ENCODE results near the gene RNFT2. TPM values are rescaled to one million over a fixed set of nuclear protein-coding genes. Genes with fewer than 3 reads are reported as not detected.

Gene RNFT2
- total RNA-seq, 2 donors from 2014 or later, result 0.32 to 4.7 TPM

DNA sequence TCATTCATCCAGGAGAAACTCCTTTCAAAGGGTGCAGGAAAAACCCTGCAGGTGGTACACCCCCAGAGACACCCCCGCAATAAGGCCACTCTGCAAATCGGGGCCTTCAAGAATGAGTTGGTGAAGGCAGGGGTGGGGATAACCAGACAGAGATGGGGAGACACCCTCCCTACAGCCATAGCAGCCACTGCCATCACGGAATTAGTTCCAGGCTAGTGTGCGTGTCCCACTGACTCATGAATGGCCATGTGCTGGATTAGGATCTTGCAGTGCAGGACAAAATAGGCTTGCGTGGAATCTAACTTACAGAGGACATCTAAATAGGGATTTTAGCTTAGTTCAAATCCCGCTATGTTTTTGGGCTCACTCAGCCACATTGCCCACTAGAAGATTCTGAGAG, 38.0 kb upstream of the RNFT2 start:
- H3K27me3 ChIP-seq (replicated peaks; ENCODE audit: insufficient read depth), result no peaks in the 10 kb centered on the region
- H3K9me3 ChIP-seq, result no peaks in the 10 kb centered on the region
- DNase-seq (ENCODE audit: low spot score), result no peak
- H3K27ac ChIP-seq, result no peak overlapping the region
- no peaks in the 10 kb centered on the region for H3K4me1 ChIP-seq (replicated peaks)
- H3K4me3 ChIP-seq, result no peak overlapping the region
- WGBS, result 96% methylated on average over 6 of the region's 6 CpGs
- intact Hi-C loops (cut with DNase I), result loop anchor here (5.0 to 10.0 kb wide), 3 partner anchors 175 to 417 kb away; no protein-coding TSS in a partner anchor
- no peak for TF ChIP-seq POLR2A (IDR thresholded peaks at IDR 0.05)
- TF ChIP-seq POLR2AphosphoS5 (IDR thresholded peaks at IDR 0.05), result no peak
- TF ChIP-seq, protein P1, sequence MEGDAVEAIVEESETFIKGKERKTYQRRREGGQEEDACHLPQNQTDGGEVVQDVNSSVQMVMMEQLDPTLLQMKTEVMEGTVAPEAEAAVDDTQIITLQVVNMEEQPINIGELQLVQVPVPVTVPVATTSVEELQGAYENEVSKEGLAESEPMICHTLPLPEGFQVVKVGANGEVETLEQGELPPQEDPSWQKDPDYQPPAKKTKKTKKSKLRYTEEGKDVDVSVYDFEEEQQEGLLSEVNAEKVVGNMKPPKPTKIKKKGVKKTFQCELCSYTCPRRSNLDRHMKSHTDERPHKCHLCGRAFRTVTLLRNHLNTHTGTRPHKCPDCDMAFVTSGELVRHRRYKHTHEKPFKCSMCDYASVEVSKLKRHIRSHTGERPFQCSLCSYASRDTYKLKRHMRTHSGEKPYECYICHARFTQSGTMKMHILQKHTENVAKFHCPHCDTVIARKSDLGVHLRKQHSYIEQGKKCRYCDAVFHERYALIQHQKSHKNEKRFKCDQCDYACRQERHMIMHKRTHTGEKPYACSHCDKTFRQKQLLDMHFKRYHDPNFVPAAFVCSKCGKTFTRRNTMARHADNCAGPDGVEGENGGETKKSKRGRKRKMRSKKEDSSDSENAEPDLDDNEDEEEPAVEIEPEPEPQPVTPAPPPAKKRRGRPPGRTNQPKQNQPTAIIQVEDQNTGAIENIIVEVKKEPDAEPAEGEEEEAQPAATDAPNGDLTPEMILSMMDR (IDR thresholded peaks at IDR 0.05), result no peak
- no peaks in the 10 kb centered on the region for H3K36me3 ChIP-seq

DNA sequence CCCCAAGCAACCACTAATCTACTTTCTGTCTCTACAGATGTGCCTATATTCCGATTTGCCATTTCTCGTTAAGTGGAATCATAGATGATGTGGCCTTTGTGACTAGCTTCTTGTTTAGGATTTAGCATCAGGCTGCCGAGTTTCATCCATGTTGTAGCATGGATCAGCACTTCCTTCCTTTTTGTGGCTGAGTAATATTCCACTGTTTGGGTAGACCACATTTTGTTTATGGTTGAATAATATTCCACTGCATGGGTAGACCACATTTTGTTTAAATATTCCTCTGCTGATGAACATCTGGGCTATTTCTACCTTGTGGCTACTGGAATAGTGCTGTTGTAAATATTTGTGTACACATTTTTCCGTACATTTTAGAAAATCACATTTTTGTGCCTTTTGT, 36.7 kb upstream of the RNFT2 start:
- no peak for TF ChIP-seq POLR2AphosphoS5 (IDR thresholded peaks at IDR 0.05)
- no peaks in the 10 kb centered on the region for H3K4me1 ChIP-seq (replicated peaks)
- no peaks in the 10 kb centered on the region for H3K9me3 ChIP-seq
- no peaks in the 10 kb centered on the region for H3K27me3 ChIP-seq (replicated peaks; ENCODE audit: insufficient read depth)
- 98% methylated on average over 4 of the region's 4 CpGs for WGBS
- no peak overlapping the region for H3K27ac ChIP-seq
- DNase-seq (ENCODE audit: low spot score), result no peak
- intact Hi-C loops (cut with DNase I), result loop anchor here (5.0 to 10.0 kb wide), 3 partner anchors 173 to 416 kb away; no protein-coding TSS in a partner anchor
- no peaks in the 10 kb centered on the region for H3K36me3 ChIP-seq
- no peak overlapping the region for H3K4me3 ChIP-seq

DNA sequence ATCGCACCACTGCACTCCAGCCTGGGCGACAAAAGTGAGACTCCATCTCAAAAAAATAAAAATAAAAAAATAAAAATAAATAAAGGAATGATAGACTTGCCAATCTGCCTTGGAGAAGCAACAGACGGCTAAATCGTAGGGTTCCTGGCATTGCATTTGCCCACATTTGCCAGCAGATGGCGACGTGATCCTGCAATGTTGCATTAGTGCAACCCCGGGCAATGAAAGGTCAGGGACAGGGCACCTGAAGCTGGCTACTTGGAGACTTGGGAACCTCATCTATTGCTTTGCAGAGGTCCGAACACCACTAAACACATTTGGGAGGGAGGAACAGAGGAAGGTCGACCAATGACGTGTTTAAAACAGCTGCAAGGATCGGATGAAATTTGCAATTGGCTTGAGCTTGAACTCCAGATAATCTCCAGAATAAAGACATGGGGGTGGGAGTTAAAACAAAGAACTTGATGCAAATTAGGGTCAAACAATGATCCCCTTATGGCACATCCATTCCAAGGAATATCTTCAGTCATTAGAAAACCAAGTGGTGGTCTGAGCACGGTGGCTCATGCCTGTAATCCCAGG, 34.8 kb upstream of the RNFT2 start:
- Histone ChIP-seq H3K4me3 (no peak overlapping the region), H3K36me3 (no peaks in the 10 kb centered on the region), H3K9me3 (no peaks in the 10 kb centered on the region), H3K27ac (no peak overlapping the region), H3K27me3 (replicated peaks; ENCODE audit: insufficient read depth) (no peaks in the 10 kb centered on the region), H3K4me1 (replicated peaks) (no peaks in the 10 kb centered on the region)
- TF ChIP-seq POLR2AphosphoS5 (IDR thresholded peaks at IDR 0.05) (peak; percentile 35), POLR2A (IDR thresholded peaks at IDR 0.05) (no peak)
- TF ChIP-seq, protein P1 (IDR thresholded peaks at IDR 0.05), result peak; percentile 54 to 88 (median 86)
- peak; percentile 46 for DNase-seq (ENCODE audit: low spot score)
- 26% methylated on average over 12 of the region's 12 CpGs for WGBS
- intact Hi-C loops (cut with DNase I), result loop anchor here (5.0 to 10.0 kb wide), 3 partner anchors 171 to 414 kb away; no protein-coding TSS in a partner anchor

DNA sequence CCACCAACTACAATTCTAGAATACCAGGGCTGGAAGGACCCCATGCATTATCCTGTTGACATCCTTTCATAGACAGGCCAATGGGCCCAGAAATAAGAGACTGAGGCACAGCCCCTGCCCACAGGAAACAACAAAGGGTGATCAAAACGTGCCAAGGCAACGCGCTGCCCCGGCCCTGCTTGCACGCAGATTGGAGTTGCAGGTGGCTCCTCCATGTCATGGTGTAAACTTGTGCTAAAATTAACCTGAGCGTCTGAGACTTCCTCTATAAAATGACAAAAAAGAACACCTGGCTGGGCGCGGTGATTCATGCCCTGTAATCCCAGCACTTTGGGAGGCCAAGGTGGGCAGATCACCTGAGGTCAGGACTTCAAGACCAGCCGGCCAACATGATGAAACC, 30.4 kb upstream of the RNFT2 start:
- 78% methylated on average over 9 of the region's 9 CpGs for WGBS
- H3K9me3 ChIP-seq, result no peaks in the 10 kb centered on the region
- intact Hi-C loops (cut with DNase I), result loop anchor here (10.0 kb wide), 2 partner anchors 167 to 317 kb away; no protein-coding TSS in a partner anchor

DNA sequence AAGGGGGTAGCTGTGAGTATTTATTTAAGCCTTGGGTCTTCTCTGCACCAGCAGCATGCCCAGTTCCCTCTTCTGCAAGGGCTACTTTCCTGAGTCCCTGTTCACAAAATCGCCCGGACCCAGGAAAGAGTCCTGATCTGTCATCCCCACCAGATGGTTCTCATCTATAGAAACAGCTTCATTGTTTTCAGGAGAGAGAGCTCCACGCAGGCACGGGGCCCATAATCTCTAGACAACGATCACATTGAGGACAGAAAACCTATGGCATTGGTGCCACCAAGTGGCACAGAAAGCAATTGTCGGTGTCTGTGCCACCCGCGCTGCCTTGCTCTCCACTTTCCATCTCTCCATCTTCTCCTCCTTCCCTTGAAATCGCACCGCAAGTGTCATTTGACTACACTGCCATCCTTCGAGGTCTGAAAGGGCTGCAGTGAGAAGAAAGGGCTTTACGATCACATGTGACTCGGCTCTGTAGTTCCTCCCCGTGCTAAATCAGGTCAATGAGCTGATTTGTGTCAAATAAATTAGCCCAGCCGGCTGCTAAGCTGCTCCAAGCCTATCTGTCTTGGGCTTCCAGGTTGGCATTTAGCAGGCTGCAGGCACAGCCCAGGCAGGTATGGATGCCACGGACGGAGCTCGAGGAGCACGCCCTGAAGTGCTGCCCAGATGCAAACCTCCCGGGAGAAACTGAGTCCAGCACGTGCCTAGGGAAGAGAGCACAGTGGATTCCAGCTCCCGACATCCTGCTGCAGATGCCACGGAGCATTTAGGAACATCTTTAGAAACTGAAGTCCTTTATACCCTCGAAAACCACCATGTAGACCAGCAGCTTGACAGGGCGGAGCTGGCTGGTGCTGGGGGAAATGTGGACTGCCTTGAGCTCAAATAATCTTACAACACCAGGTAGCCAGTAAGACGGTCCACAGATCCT, 29.0 kb upstream of the RNFT2 start:
- 19% methylated on average over 26 of the region's 26 CpGs for WGBS
- peak; percentile 63 for DNase-seq (ENCODE audit: low spot score)
- Histone ChIP-seq H3K27me3 (replicated peaks; ENCODE audit: insufficient read depth) (no peaks in the 10 kb centered on the region), H3K9me3 (no peaks in the 10 kb centered on the region), H3K27ac (no peak overlapping the region), H3K36me3 (no peaks in the 10 kb centered on the region), H3K4me1 (replicated peaks) (no peaks in the 10 kb centered on the region), H3K4me3 (no peak overlapping the region)
- intact Hi-C loops (cut with DNase I), result loop anchor here (10.0 kb wide), 2 partner anchors 166 to 316 kb away; no protein-coding TSS in a partner anchor
- TF ChIP-seq, protein P1 (IDR thresholded peaks at IDR 0.05), result peak in 3 of 4 experiments; percentile 46 to 76 (median 69)
- TF ChIP-seq POLR2AphosphoS5 (IDR thresholded peaks at IDR 0.05) (peak; percentile 58), POLR2A (IDR thresholded peaks at IDR 0.05) (no peak)

More for the DNA sequence above, 30.4 kb upstream of the RNFT2 start:
- H3K4me1 ChIP-seq (replicated peaks), result no peaks in the 10 kb centered on the region
- H3K27me3 ChIP-seq (replicated peaks; ENCODE audit: insufficient read depth), result no peaks in the 10 kb centered on the region
- no peaks in the 10 kb centered on the region for H3K36me3 ChIP-seq
- DNase-seq (ENCODE audit: low spot score), result no peak
- H3K4me3 ChIP-seq, result no peak overlapping the region
- TF ChIP-seq POLR2AphosphoS5 (IDR thresholded peaks at IDR 0.05), result no peak
- no peak for TF ChIP-seq POLR2A (IDR thresholded peaks at IDR 0.05)
- TF ChIP-seq, protein P1 (IDR thresholded peaks at IDR 0.05), result no peak
- no peak overlapping the region for H3K27ac ChIP-seq
